Body of pancreas (tissue), 4 donors: ENCODE measurements around the gene CD109.

Experiments
- CTCF ChIP-seq, 7 experiments: fragments of 450-650 bp in 4 of 7; fragments of 200-600 bp in 3 of 7; sonication (generic) in 3 of 7; IDR thresholded peaks; one replicate each; pipeline ENCODE4 v1.5.1; 2016 to 2019; ENCODE audit warnings: antibody characterized with exemption in 7 of 7
- POLR2A ChIP-seq, 3 donors: fragments of 450-650 bp; IDR thresholded peaks; one replicate each; pipeline ENCODE4 v1.6.1; 2016; ENCODE audit warnings: antibody characterized with exemption in 3 of 3, mild to moderate bottlenecking in 2 of 3

DNA sequence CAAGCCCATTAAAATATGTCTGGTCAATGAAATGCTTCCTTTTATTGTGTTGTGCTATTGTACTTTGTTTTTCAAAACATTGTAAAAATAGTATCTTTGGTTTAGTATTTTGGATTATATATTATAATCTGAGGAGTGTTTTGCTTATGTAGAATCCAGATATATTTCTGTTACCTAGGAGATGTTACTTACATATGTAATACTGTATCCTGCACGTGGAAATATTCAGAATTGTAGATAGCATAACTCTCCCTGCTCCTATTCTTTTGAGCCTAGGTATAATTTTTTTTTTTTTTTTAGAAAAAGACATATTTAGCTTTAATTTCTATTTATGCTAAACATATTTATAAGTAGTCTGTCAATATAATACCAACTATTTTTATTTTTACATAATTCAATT, 130.6 kb downstream of the CD109 start:
- TF ChIP-seq POLR2A (IDR thresholded peaks at IDR 0.05) (no peak), CTCF (IDR thresholded peaks at IDR 0.05) (no peak)
